SH-SY5Y (cell line): ENCODE measurements around the gene NOL4L.

Experiments
- GATA2 ChIP-seq: IDR thresholded peaks from 2 replicates; pipeline ENCODE4 v1.6.1; 2011; ENCODE audit warnings: mild to moderate bottlenecking, low read depth, low read length
- GATA3 ChIP-seq: IDR thresholded peaks from 2 replicates; pipeline ENCODE4 v1.6.1; 2011; ENCODE audit warnings: low read depth, mild to moderate bottlenecking, low read length, moderate library complexity

DNA sequence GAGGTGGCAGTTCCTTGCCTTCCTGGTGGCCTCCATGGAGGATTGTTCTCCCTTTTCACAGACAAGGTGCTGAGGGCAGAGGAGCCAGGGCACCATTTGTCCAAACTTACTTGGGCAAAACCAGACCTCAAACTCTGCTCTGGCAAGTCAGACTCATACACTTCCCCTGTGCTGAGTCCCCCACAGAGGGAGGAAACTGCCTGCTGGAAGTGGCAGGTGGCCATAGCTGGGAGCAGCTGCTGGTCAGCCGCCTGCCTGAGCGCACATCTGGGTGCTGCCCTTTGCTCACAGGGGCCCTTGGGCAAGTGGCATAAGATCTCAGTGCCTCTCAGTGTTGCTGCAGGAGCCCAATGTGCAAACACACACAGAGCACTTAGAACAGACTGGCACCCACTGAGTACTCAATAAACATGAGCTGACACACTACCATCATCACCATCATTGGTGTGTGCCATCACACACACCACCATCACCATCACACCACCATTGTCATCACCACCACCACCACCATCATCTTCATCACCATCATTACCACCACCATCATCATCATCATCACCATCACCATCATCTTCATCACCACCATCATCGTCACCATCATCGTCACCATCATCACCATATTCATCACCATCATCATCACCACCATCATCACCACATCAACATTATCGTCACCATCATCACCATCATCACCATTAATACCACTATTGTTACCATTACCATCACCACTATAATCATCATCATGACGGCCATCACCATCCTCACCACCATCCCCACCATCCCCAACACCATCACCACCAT, 17.6 kb downstream of the NOL4L start:
- TF ChIP-seq GATA2: no peak
- TF ChIP-seq GATA3: no peak
